ENCODE measurements around the gene SH2D6. TPM values are rescaled to one million over a fixed set of nuclear protein-coding genes. Genes with fewer than 3 reads are reported as not detected.
A peak's percentile ranks its signal among the peaks of the same experiment; 100 is the strongest.

Gene SH2D6
- total and polyA plus RNA-seq, 4 experiments from 2014 or later: 1.5 to 1.6 TPM; not detected in 2

DNA sequence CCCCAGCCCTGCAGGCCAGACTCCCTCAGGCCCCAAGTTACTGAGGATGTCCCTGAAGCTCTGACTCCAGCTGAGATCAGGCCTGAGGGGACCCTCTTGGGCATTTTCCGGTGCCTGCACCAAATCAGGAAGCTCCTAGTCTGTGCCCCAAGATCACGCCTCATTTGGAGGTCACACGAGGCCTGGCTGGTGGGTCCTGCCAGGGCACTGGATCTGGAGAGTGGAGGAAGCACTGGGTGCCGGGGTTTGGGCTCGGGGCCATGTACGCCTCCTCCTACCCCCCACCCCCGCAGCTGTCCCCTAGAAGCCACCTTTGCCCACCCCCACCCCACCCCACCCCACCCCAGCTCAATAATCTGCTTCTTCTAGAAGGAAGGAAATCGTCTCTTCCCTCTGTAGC, 16.2 kb downstream of the SH2D6 start:
- no peak overlapping the region for H3K4me3 Mint-ChIP-seq
- no peaks in the 10 kb centered on the region for H3K36me3 Mint-ChIP-seq
- intact Hi-C loops (cut with micrococcal nuclease): loop anchor here (5.0 kb wide), 1 partner anchor 163 kb away; the partner anchor contains the start of gene RNF181

DNA sequence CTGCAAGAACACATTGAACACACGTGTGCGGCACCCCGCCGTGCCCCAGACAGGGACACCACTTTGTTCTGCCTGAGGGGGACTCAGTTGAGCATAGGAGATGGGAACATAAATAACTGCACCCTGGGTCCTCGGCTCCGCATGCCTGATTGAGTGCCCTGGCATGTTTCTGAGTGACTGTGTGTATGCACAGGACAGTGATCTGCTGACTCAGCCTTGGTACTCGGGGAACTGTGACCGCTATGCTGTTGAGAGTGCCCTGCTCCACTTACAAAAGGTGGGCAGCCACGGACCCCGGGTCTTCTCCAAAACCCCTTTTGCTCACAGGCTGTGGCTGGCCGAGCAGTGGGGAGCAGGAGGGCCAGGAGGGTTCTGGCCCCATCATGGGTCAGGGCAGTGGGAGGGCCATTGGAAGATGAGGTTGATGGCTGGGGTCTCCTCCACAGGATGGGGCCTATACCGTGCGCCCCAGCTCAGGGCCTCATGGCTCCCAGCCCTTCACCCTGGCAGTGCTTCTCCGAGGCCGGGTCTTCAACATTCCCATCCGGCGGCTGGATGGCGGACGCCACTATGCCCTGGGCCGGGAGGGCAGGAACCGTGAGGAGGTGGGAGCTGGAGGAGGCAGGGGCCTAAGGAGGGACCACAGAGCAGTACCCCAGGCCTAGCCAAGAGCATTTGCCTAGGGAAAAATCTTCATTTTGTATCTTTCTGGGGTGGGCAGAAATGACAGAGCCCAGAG, 16.9 kb downstream of the SH2D6 start:
- Mint-ChIP-seq H3K27me3 (no peaks in the 10 kb centered on the region), H3K27ac (peak overlapping the region in 1 of 7 donors; percentile 64), H3K4me3 (no peak overlapping the region), H3K4me1 (peaks cover 9 to 38% (median 25%) of the 10 kb centered on the region in 4 donors), H3K36me3 (no peaks in the 10 kb centered on the region), H3K9me3 (peaks cover 0 to 2% (median 0%) of the 10 kb centered on the region in 8 donors)
- Histone ChIP-seq H3K27me3 (ENCODE audit: insufficient read depth, low read length) (no peaks in the 10 kb centered on the region), H3K36me3 (ENCODE audit: insufficient read depth, low read length) (no peaks in the 10 kb centered on the region), H3K27ac (ENCODE audit: low read depth, low read length) (no peak overlapping the region), H3K9me3 (ENCODE audit: control insufficient read depth in 1 of 2, low read length in 2 of 2) (no peaks in the 10 kb centered on the region), H3K4me3 (ENCODE audit: low read length in 2 of 2) (no peak overlapping the region), H3K4me1 (ENCODE audit: insufficient read depth, low read length) (peaks cover 30% of the 10 kb centered on the region)
- ChIA-PET POLR2A (ENCODE audit: partially characterized antibody) (interaction anchor here (1.6 kb wide), 1 partner anchor 104 kb away, joined by 6 read pairs; the partner anchor contains the start of gene MAT2A), CTCF (ENCODE audit: partially characterized antibody) (no interaction called here)
- intact Hi-C loops (cut with micrococcal nuclease): loop anchor here (5.0 kb wide), 1 partner anchor 162 kb away; the partner anchor contains the start of gene RNF181
- DNase-seq: no peak

More for the DNA sequence above, 16.2 kb downstream of the SH2D6 start:
- peaks cover 7 to 33% (median 21%) of the 10 kb centered on the region in 4 donors for H3K4me1 Mint-ChIP-seq
- DNase-seq: no peak
- Histone ChIP-seq H3K4me3 (ENCODE audit: low read length in 2 of 2) (no peak overlapping the region), H3K9me3 (ENCODE audit: control insufficient read depth in 1 of 2, low read length in 2 of 2) (no peaks in the 10 kb centered on the region), H3K36me3 (ENCODE audit: insufficient read depth, low read length) (no peaks in the 10 kb centered on the region), H3K27ac (ENCODE audit: low read depth, low read length) (no peak overlapping the region), H3K4me1 (ENCODE audit: insufficient read depth, low read length) (peaks cover 24% of the 10 kb centered on the region), H3K27me3 (ENCODE audit: insufficient read depth, low read length) (no peaks in the 10 kb centered on the region)
- no peak overlapping the region for H3K27ac Mint-ChIP-seq
- peaks cover 0 to 2% (median 0%) of the 10 kb centered on the region in 8 donors for H3K9me3 Mint-ChIP-seq
- POLR2A ChIA-PET (ENCODE audit: partially characterized antibody): interaction anchor here (1.6 kb wide), 1 partner anchor 104 kb away, joined by 6 read pairs; the partner anchor contains the start of gene MAT2A
- H3K27me3 Mint-ChIP-seq: no peaks in the 10 kb centered on the region
- CTCF ChIA-PET (ENCODE audit: partially characterized antibody): no interaction called here

DNA sequence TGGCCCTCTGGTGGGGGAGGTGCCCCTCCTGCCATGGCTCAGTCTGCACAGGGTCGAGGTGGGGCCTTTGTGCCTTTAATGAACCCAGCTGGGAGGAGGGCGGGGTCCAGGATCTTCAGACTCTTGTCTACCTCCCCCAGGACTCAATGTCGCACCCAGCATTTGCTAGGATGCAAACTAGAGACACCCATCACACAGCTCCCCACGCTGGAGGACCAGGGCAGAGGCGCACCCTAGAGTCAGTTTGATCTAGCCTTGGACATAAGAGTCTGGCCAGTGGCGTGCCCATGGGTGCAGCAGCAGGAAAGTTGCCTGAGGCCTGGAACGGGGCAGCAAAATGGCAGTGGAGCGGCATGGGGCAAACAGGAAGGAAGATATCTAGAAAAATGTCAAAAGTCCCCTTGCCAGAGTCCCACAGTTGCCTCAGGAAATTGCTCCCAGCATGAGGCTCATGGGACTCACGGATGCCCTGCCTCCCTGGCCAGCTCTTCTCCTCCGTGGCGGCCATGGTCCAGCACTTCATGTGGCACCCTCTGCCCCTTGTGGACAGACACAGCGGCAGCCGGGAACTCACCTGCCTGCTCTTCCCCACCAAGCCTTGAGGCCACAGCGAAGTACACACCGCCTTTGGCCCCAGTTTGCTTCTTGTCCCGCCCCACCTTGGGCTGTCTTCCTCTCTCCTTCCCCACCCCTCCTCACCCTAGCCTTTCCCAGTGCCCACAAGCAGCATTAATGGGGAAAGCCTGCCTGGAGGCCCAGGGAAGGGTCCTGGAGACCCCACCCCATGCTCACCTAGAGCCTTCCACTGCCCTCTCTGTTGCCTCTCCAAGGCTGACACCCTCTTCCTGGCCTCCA, 17.7 kb downstream of the SH2D6 start:
- Mint-ChIP-seq H3K4me3 (peak overlapping the region in 5 of 8 donors; percentile 70 to 92 (median 77)), H3K27me3 (no peaks in the 10 kb centered on the region), H3K9me3 (peaks cover 0 to 2% (median 0%) of the 10 kb centered on the region in 8 donors), H3K36me3 (no peaks in the 10 kb centered on the region), H3K4me1 (peaks cover 9 to 38% (median 25%) of the 10 kb centered on the region in 4 donors), H3K27ac (peak overlapping the region; percentile 88 to 99 (median 96))
- no peak for DNase-seq
- Histone ChIP-seq H3K4me1 (ENCODE audit: insufficient read depth, low read length) (peaks cover 30% of the 10 kb centered on the region), H3K36me3 (ENCODE audit: insufficient read depth, low read length) (no peaks in the 10 kb centered on the region), H3K27ac (ENCODE audit: low read depth, low read length) (peak overlapping the region; percentile 75), H3K9me3 (ENCODE audit: control insufficient read depth in 1 of 2, low read length in 2 of 2) (no peaks in the 10 kb centered on the region), H3K4me3 (ENCODE audit: low read length in 2 of 2) (no peak overlapping the region), H3K27me3 (ENCODE audit: insufficient read depth, low read length) (no peaks in the 10 kb centered on the region)
- POLR2A ChIA-PET (ENCODE audit: partially characterized antibody): interaction anchor here (1.6 to 4.6 kb wide), 7 partner anchors 7 to 175 kb away, joined by 4 to 119 read pairs (median 15); partner anchors contain the start of genes C2orf68, ELMOD3, MAT2A and RETSAT
- CTCF ChIA-PET (ENCODE audit: partially characterized antibody): interaction anchor here (1.7 to 3.0 kb wide), 2 partner anchors 16 to 115 kb away, joined by 13 to 18 read pairs; no protein-coding TSS in a partner anchor
- intact Hi-C loops (cut with micrococcal nuclease): loop anchor here (5.0 kb wide), 1 partner anchor 161 kb away; the partner anchor contains the start of gene RNF181

GRCh38 chr2:85436836-85437487, 18.4 kb downstream of the SH2D6 start:
- peak overlapping the region; percentile 75 for H3K27ac ChIP-seq (ENCODE audit: low read depth, low read length)
- intact Hi-C loops (cut with micrococcal nuclease): loop anchor here (1.0 to 5.0 kb wide), 3 partner anchors 19 to 160 kb away; partner anchors contain the start of genes MAT2A, RNF181 and SH2D6
- peak overlapping the region in 1 of 2 donors; percentile 52 for H3K4me3 ChIP-seq (ENCODE audit: low read length in 2 of 2)
- no peaks in the 10 kb centered on the region for H3K27me3 ChIP-seq (ENCODE audit: insufficient read depth, low read length)
- H3K36me3 Mint-ChIP-seq: no peaks in the 10 kb centered on the region
- no peaks in the 10 kb centered on the region for H3K36me3 ChIP-seq (ENCODE audit: insufficient read depth, low read length)
- CTCF ChIA-PET (ENCODE audit: partially characterized antibody): interaction anchor here (0.9 to 3.0 kb wide), 8 partner anchors 14 to 200 kb away, joined by 3 to 18 read pairs (median 3); partner anchors contain the start of genes GGCX and MAT2A
- no peaks in the 10 kb centered on the region for H3K27me3 Mint-ChIP-seq
- peaks cover 30% of the 10 kb centered on the region for H3K4me1 ChIP-seq (ENCODE audit: insufficient read depth, low read length)
- H3K9me3 Mint-ChIP-seq: peaks cover 0 to 2% (median 0%) of the 10 kb centered on the region in 8 donors
- DNase-seq: peak in 1 of 5 donors; percentile 47
- peaks cover 9 to 38% (median 25%) of the 10 kb centered on the region in 4 donors for H3K4me1 Mint-ChIP-seq
- peak overlapping the region; percentile 77 to 92 (median 82) for H3K4me3 Mint-ChIP-seq
- peak overlapping the region; percentile 88 to 99 (median 96) for H3K27ac Mint-ChIP-seq
- no peaks in the 10 kb centered on the region for H3K9me3 ChIP-seq (ENCODE audit: control insufficient read depth in 1 of 2, low read length in 2 of 2)
- POLR2A ChIA-PET (ENCODE audit: partially characterized antibody): interaction anchor here (0.5 to 4.6 kb wide), 18 partner anchors 8 to 1031 kb away, joined by 3 to 119 read pairs (median 6); partner anchors contain the start of genes C2orf68, ELMOD3, GGCX and MAT2A

DNA sequence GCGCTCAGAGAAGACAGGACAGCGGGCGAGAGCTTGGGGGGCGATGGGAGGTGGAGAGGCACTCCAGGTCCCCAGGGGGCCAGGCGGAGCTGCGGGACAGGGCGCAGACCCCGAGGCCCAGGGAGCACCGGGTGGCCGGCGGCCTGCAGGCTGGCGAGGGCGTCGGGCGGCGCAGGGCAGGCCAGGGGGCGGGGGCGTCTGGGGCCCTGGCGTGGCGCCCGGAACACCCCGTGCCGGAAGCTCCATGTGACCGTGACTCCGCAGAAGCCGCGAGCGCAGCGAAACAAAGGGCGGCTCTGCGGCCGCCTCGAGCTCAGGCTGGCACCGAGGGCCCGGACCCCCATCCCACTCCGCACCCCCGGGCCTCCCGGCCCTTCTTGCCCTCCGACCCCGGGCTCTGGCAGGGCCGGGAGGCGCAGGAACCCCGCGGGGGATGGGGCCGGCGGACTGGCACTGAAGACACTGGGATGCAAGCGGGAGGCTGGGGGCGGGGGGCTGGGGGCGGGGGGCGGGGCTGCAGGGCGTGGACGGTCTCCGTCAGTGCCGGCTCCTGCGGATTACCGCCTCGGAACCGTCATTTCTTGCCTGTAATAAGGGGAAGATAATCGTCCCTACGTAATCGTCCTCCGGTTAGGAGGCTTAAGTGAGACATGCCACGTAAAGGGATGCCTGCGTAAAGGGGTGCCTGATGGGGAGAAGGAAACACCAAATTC, 19.1 kb downstream of the SH2D6 start:
- H3K9me3 Mint-ChIP-seq: peaks cover 0 to 2% (median 0%) of the 10 kb centered on the region in 8 donors
- Histone ChIP-seq H3K4me3 (ENCODE audit: low read length in 2 of 2) (peak overlapping the region; percentile 36 to 52), H3K27me3 (ENCODE audit: insufficient read depth, low read length) (no peaks in the 10 kb centered on the region), H3K27ac (ENCODE audit: low read depth, low read length) (peak overlapping the region; percentile 75), H3K4me1 (ENCODE audit: insufficient read depth, low read length) (peaks cover 30% of the 10 kb centered on the region), H3K9me3 (ENCODE audit: control insufficient read depth in 1 of 2, low read length in 2 of 2) (no peaks in the 10 kb centered on the region), H3K36me3 (ENCODE audit: insufficient read depth, low read length) (no peaks in the 10 kb centered on the region)
- H3K27me3 Mint-ChIP-seq: no peaks in the 10 kb centered on the region
- H3K4me3 Mint-ChIP-seq: peak overlapping the region; percentile 87 to 95 (median 91)
- peak; percentile 77 to 88 (median 81) for DNase-seq
- CTCF ChIA-PET (ENCODE audit: partially characterized antibody): interaction anchor here (0.7 to 3.0 kb wide), 10 partner anchors 14 to 199 kb away, joined by 3 to 18 read pairs (median 3); partner anchors contain the start of genes GGCX and MAT2A
- H3K36me3 Mint-ChIP-seq: no peaks in the 10 kb centered on the region
- intact Hi-C loops (cut with micrococcal nuclease): loop anchor here (1.0 to 5.0 kb wide), 3 partner anchors 19 to 160 kb away; partner anchors contain the start of genes MAT2A, RNF181 and SH2D6
- H3K27ac Mint-ChIP-seq: peak overlapping the region; percentile 88 to 99 (median 98)
- peaks cover 9 to 38% (median 25%) of the 10 kb centered on the region in 4 donors for H3K4me1 Mint-ChIP-seq
- POLR2A ChIA-PET (ENCODE audit: partially characterized antibody): interaction anchor here (0.5 to 4.6 kb wide), 20 partner anchors 9 to 1031 kb away, joined by 3 to 119 read pairs (median 5); partner anchors contain the start of genes C2orf68, ELMOD3, GGCX and MAT2A
